ENCODE data around the gene LRP1-AS.
"Not testable (repeated sequence)": the region's sequence is repeated elsewhere in the genome, so short reads cannot be mapped to it uniquely, and the experiment has no call there.

LRP1-AS gene

DNA sequence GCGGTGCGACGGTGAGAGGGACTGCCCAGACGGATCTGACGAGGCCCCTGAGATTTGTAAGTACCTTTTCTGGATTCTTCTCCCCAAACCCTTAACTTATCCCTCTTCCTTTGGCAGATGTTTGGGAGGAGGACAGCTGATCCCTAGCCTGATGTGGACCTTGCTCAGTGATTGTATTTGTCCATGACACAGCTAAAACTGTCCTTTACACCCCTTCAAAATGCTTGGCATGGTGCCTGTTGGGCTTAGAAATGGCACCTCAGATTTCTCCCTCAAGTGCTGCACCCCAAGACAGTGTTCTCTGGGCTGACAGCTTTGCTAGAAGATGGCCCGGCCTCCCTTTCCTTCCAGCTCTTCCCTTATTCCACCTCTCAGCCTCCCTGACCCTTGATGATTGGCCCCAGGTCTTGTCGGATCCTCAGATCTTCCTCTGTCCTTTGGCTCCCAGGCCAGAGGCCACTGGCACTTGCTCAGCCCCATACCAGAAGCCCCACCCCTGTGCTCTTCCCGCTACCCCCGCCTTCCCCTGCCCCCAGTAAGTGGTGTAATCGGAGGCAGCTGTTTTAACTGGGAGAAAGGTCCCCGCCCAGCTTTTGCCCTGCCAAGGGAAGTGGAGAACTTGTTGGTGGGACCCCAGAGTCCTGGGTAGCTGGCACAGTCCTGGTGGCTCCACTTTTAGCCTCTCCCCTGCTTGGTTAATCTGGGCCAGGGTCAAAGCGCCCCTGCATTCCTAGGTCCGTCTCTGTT, 8.7 kb downstream of the LRP1-AS start:
- DNase-seq: peak; percentile 69

DNA sequence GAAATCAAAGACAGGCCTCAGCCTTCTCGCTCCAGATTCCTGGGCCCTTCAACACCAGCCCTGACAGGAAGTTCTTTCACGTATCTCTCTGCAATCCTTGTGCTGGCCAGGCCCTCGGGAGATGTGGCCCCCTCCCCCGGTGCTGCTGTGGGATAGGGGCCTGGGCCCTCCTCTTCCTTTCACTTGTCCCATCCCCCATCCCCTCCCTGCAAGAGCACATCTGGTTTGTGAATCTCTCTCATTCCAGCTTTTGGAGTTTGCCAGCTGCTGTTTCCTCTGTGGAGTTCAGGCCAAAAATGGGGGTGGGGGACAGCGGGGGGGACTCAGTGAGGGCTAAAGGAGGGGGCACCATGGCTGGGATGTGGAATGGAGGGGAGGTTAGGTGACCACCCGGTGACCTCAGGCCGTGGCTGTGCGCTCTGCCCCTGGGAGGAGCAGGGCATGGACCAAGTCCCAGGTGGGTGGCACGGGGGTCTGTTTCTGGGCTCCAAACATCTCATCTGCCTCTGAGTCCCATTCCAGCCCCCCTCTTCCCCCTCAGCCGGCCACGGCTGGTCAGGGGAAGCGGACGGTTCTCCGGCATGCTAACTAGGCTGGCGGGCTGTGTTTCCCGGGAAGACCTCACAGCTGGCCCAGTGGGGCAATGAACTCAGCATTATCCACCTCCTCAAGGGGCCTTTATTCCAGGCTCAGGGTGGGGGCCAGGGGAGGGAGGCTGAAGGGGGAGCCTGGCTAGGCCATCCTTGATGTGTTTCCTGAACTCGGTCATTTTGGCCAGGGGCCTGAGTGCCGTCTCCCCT, 11.7 kb downstream of the LRP1-AS start:
- DNase-seq: no peak

- DNase-seq: no peak
These were observed 12.5 kb downstream of the LRP1-AS start for GRCh38 chr12:57134949-57135348.

- DNase-seq: no peak
These were observed 13.5 kb downstream of the LRP1-AS start for GRCh38 chr12:57133916-57134315.

- no peak for DNase-seq
These were observed 14.3 kb downstream of the LRP1-AS start for GRCh38 chr12:57133013-57133569.

GRCh38 chr12:57131896-57132744, 15.3 kb downstream of the LRP1-AS start:
- DNase-seq: no peak

DNA sequence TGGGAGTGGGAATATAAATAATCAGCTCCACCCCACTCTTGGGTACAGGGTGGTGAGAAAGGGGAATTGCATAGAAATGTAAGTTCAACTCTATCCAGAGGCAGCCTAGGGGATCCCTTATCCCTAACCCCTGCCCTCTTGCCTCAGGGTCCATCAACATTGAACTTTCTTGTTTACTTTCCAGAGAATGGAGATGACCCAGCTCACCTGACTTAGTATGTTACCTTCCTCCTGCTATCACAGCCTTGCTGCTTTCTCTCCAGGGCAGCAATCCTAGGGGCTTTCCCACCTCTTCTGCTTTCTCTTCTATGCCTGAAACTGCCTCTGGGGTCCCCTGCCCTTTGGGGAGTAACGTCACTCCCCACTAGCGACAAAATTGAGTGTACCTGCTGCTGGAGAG, 16.5 kb downstream of the LRP1-AS start:
- no peak for DNase-seq

GRCh38 chr12:57129889-57130288, 17.5 kb downstream of the LRP1-AS start:
- DNase-seq: peak; percentile 84

- no peak for DNase-seq
These were observed 18.0 kb downstream of the LRP1-AS start for GRCh38 chr12:57129321-57129842.

- DNase-seq: no peak
These were observed 18.7 kb downstream of the LRP1-AS start for GRCh38 chr12:57128519-57129247.

GRCh38 chr12:57127726-57128518, 19.5 kb downstream of the LRP1-AS start, which contains the start of gene LRP1:
Gene LRP1 (plus strand): TSS chr12:57128483. CDS start chr12:57128965, 482 bp downstream.
- DNase-seq: no peak

GRCh38 chr12:57127101-57127725, 20.2 kb downstream of the LRP1-AS start:
- peak; percentile 27 for DNase-seq

GRCh38 chr12:57126561-57126960, 20.9 kb downstream of the LRP1-AS start:
- no peak for DNase-seq

GRCh38 chr12:57126061-57126460, 21.4 kb downstream of the LRP1-AS start:
- no peak for DNase-seq

- DNase-seq: peak; percentile 65
These were observed 23.1 kb downstream of the LRP1-AS start for GRCh38 chr12:57124261-57124877.

DNA sequence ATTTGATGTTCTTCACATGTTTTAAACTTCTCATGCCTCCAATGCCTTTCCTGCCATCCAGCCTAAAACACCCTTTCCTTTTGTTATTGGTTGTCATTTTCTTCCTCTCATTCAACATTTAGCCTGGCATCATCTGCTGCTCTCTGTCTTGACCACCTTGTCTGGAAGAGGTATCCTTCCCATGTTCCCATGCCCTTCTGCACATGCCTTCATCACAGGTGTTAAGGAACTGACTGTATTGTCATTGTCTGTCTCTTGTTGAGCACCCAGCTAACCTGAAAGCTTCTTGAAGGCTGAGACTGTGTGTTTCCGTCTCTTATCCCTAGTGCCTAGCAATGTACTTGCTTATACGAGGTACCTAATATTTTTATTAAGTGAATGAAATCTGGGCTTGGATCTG, 23.6 kb downstream of the LRP1-AS start:
- no peak for DNase-seq

- not testable (repeated sequence) for DNase-seq
These were observed 26.7 kb downstream of the LRP1-AS start for GRCh38 chr12:57120718-57121117.

GRCh38 chr12:57119294-57120085, 27.9 kb downstream of the LRP1-AS start:
- no peak for DNase-seq

- peak; percentile 82 for DNase-seq
These were observed 28.6 kb downstream of the LRP1-AS start for GRCh38 chr12:57118711-57119271.

Data from MV-4-11 (cell line).